Measurements from ENCODE around the gene NRDC.

DNA sequence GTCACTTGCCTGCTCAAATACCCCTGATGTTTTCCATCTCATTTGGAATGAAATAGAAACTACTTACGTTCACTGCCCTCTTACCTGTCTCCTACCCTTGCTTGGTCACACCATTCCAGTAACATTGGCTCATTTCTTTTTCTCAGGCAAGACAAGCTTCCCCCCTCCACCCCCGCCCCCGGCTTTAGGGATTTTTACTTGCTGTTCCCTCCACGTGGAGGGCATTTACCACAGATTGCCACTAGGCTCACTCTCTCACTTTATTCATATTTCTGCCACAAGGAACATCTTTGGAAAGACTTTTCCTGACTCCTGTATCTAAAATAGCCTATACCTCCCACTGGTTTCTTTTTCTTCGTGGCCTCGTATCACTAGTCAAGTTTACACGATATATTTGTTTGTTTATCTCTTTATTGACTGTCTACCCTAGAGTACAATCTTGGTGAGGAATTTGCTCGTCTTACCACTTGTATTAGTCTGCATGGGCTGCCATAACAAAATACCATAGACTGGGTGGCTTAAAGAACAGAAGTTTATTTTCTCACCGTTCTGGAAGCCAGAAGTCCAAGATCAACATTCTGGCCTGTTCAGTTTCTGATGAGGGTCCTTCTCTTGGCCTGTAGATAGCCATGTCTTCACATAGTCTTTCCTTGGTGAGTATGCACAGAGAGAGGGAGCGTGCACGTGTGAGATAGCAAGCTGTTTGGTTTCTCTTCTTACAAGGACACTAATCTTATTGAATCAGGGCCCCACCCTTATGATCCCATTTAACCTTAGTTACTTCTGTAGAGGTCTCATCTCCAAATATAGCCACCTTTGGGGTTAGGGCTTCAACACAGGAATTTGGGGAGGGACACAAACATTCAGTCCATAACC is 126.2 kb downstream of the NRDC start:
- TF ChIP-seq FOS (IDR thresholded peaks at IDR 0.05; ENCODE audit: borderline replicate concordance, extremely low read depth, insufficient read length) (no peak), CTCF (IDR thresholded peaks at IDR 0.05 in 2 of 3, conservative IDR thresholded peaks at IDR 0.05 in 1 of 3; ENCODE audit: control insufficient read depth in 2 of 3, extremely low read depth in 1 of 3, insufficient read depth in 1 of 3, low read depth in 3 of 3, low read length in 3 of 3) (no peak), KAT2A (conservative IDR thresholded peaks at IDR 0.05; ENCODE audit: control insufficient read depth, low read depth, low read length) (no peak), ZNF274 (IDR thresholded peaks at IDR 0.05; ENCODE audit: insufficient read depth, insufficient read length) (no peak), CHD4 (IDR thresholded peaks at IDR 0.05) (no peak), FOXM1 (IDR thresholded peaks at IDR 0.05; ENCODE audit: low read depth, low read length) (no peak), SPI1 (IDR thresholded peaks at IDR 0.05; ENCODE audit: borderline replicate concordance, insufficient read depth, low read depth, low read length) (no peak), SRF (IDR thresholded peaks at IDR 0.05; ENCODE audit: low read depth in 2 of 2, low read length in 2 of 2) (no peak)

Measured in GM12878 (cell line).